H54 (cell line): ENCODE results near the gene EOLA2.
"Not testable (repeated sequence)": the region's sequence is repeated elsewhere in the genome, so short reads cannot be mapped to it uniquely, and the experiment has no call there.

Experiments
- DNase-seq: peaks from one replicate; pipeline ENCODE4 v3.0.0; 2011; ENCODE audit warnings: low spot score, mixed read lengths; ENCODE audit not compliant: insufficient read length
- FAIRE-seq: peaks from 3 replicates; lab custom pipeline; 2011; peaks lifted over from hg19 to GRCh38; lab: Jason Lieb, UNC
- POLR2A ChIP-seq: IDR thresholded peaks from 2 replicates; pipeline ENCODE4 v1.6.1; 2011; ENCODE audit warnings: low read depth, mild to moderate bottlenecking, low read length

EOLA2 gene

DNA sequence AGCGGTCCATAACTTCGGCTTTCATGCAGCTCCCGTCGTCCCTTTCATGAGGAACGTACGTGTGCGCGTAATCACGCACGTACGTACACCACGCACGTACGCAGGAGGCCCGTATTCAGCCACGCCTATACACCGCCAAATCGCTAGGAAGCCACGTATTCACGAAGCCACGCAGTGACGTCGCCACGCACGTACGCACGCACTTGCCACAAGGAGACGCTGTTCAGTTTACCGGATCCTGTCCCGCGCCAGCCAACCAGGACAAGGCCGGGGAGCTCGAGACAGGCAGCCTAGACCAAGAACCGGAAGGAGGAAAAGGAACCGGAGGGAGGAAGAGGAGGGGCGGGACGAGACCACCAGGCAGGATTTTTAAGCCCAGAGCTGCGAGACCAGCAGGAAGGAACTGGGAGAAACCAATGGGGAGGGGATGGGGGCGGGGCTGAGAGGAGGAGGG, at the start of gene EOLA2:
TSS of gene EOLA2 (minus strand) at position 65 of the 454 bp plus-strand sequence. CDS start 4,617 bp downstream, outside the sequence.
- FAIRE-seq (peak; percentile 70), DNase-seq (peak; percentile 38)
- TF ChIP-seq POLR2A: peak; percentile 59

DNA sequence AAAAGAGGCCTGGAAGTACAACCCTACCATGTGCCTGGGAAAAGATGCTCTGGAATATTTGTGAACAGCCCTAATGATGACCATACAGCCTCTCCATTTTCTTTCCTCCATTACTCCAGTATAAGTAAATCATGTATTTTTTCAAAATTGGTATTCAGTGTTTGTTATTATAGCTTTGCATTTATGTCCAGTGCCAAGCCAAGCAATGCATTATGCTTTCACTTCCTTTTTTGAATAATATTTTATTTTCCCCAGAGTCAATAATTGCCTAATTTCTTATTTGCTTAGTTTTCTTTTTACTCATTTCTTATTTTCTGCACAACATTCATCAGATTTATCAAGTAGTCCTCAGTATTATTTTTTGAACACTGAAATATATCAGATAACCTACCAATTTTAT, 49.3 kb upstream of the EOLA2 start:
- FAIRE-seq (no peak), DNase-seq (no peak)
- TF ChIP-seq POLR2A: no peak

DNA sequence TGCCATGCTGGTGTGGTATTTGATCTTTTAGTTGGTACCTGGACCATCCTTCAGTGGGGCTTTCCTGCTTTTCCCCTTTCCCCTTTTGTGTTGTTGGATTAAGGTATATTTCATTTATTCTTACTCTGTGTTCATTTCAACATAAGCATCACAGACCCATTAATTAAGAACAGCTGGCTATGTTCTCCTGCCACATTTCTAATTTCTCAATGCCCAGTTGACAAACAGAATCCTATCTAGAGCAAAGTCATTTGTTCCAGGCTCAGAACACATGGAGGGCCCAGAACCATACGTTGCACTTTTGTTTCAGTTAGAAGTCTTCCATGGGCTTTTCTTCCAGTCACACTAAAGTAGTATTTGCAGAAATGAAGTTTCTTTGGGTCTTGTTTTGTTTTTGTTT, 46.1 kb upstream of the EOLA2 start:
- FAIRE-seq: no peak
- DNase-seq: no peak
- no peak for TF ChIP-seq POLR2A

DNA sequence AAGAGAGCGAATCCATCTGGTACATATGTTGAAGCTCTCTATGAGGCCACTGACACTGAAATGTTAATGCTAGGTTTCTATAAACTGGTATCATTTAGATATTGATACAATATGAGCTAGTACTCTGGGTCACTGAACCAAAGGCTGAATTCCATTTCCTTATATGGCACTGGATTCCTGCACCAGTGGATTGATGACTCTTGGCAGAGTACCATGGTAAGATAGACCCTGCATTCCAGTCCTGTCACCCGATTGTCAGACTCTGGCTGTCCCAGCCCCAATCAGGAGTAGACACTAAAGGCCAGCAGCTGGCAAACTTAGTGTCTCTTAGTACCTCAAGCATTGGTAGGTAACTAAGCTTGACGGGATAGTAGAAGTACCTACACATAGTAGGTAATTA, 44.0 kb upstream of the EOLA2 start:
- FAIRE-seq (no peak), DNase-seq (no peak)
- no peak for TF ChIP-seq POLR2A

DNA sequence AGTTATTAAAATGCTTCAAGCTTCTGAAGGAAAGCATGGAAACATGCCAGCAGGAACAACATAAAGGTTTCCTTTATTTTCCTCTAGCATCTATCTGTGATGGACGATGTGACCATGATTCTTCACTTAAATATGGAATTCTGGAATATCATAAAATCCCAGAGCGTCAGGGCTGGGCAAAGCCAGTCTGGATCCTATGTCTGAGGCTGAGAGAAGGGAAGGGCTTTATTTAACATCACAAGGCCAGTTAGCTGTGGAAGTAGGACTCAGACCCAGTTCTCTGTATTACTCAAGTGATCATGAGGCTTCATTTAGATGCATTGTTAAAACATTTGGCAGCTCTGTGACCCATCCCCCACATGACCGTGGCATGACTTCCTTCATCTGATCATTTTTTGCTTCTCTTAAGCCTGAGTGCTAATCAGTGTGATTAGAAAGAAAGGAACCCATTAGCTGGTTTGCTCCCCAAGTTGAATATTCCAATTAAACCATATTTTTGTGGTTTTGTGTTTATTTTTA, 40.9 kb upstream of the EOLA2 start:
- DNase-seq: no peak
- TF ChIP-seq POLR2A: no peak
- no peak for FAIRE-seq

DNA sequence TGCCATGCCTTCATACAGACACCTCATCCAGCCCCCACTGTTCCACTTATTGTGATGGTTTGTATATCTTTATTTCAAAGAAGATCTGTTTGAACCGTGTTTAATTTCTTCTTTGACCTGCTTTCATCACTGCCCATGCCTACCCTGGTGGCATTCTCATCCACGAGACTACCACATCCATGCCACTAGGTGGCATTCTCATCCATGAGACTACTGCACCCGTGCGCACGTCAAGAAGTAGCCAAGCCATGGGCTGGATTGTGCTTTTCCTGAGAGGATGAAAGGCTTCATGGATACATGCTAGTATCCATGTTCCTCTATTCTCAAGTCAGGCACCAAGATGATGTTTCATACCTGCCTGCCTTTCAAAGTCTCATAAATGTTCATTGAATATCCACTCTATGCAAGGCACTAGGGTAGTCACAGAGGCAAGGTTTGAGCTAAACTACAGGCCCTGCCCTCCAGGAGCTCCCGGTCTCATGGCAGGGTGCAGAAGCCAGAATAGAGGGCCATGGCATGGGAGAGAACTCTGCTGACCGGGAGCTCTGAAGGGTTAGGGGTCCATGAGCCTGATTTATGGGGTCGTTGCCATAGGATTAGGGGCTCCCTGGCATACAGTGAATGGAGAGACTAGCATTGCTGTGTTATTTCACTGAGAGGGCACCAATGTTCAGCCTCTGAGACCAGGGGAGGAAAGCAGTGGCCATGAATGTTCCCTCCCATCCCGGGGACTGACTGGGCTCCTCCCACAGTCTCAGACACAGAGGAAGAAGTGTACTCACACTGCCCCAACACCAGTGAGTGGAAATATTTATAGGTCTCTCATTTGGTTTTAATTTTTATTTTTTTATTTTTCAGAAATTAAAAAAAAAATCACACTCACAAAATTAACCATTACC, 24.8 kb upstream of the EOLA2 start:
- FAIRE-seq: peak; percentile 96

DNA sequence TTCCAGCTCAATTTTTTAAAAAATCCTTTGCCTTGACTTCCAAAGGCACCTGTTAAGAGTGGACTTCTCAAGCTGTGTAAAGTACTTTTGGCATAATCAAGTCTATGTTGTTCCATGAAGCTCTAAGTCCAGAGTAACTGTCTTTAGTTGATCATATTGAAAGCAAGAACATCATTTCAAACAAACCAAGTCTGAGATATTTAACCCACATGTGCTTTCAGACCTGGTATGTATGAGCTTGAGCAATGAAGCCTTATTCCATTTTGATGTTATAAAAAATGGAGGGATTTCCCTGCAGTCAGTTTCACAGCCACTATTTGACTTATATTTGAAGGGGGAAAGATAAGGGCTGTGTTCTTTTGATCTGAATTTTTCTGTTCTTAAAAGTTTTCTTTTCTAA, 23.7 kb upstream of the EOLA2 start:
- DNase-seq (no peak), FAIRE-seq (no peak)
- no peak for TF ChIP-seq POLR2A

More for the DNA sequence above, 24.8 kb upstream of the EOLA2 start:
- peak; percentile 10 for DNase-seq
- TF ChIP-seq POLR2A: no peak

DNA sequence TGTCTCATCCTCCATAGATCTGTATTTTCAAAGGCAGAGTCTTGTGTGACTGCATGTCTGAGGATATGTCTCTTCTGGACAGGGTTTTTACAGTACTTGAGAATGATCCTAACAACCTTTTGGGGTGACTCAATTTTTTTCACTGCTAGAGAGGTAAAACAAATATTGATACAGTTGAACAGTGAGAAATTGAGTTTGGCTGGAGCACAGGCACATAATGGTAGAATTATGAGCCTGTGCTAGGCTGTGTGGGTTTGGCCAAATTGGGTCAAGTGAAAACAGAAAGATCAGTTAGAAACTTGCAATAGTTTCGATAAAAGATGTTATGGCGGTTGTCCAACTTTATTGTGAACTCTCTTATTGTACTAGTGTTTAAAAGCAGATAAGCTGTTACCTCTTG, 23.3 kb upstream of the EOLA2 start:
- no peak for FAIRE-seq
- no peak for DNase-seq

DNA sequence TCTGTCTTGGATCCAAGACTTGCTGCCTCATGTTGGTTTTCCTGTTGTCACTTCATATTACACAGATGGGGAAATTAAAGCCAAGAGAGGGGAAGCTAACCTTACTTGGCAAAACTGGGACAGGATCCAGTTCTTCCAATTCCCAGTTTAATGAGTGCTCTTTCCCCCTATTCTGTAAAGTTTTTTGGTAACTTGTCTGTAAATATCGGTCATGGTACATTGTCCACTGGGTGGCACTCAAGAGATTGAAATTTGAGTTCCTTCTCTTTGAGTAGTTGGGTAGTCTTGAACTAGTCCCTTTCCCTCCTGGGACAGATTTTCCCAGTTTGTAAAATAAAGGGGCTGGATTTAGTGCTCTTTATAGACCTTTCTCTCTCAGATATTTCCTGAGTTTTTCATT, 12.4 kb upstream of the EOLA2 start:
- peak; percentile 11 for DNase-seq
- no peak for TF ChIP-seq POLR2A
- FAIRE-seq: peak; percentile 27

More for the DNA sequence above, 23.3 kb upstream of the EOLA2 start:
- TF ChIP-seq POLR2A: no peak

DNA sequence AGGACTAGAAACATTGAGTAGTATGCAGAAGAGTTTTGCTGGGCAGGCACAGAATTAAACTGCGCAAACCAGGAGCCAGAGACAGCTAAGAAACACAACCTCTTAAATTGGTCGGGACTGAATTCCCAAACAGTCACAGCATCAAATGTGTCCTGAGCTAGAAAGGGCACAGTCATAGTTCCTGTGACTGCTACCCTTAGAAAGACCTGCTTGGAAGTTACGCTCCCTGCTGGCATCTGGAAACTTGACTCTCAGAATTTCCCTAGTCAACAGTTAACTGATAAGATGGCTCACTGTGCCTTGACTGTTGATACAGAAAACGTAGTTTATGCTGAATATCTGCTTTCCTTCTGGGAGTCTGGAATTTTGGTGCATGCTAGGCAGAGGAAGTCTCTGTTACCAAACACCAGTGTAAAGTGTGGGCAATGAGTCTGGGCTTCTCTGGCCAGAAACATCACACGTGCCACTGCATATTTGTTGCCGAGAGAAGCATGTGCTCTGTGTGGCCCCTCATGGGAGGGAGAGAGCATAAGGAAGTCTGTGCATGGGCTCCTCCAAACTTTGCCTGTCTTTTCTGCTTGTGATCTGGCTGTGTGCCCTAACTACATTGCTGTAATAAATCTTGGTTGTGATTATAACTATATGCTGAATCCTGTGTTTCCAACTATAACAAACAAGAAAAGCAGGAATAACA, 11.6 kb upstream of the EOLA2 start:
- TF ChIP-seq POLR2A: no peak
- FAIRE-seq (no peak), DNase-seq (no peak)

DNA sequence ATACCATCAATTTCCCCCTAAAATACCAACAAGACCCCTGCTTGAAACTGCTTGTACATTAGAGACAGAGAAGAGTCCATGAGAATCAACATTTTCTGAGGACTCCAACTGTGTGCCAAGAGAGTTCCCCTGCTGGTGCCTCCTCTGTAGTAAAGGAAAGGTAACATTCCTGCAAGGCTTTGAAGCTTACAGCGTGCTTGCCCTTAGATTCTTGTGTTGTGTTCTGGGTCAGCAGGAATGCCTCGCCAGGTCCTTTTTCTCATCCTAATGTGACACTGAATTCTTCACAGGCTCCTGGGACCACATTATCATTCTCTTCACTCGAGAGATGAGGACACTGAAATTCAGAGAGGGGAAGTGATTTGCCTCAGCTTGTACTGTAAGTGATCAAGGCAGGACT, 9.7 kb upstream of the EOLA2 start:
- no peak for FAIRE-seq
- no peak for TF ChIP-seq POLR2A

DNA sequence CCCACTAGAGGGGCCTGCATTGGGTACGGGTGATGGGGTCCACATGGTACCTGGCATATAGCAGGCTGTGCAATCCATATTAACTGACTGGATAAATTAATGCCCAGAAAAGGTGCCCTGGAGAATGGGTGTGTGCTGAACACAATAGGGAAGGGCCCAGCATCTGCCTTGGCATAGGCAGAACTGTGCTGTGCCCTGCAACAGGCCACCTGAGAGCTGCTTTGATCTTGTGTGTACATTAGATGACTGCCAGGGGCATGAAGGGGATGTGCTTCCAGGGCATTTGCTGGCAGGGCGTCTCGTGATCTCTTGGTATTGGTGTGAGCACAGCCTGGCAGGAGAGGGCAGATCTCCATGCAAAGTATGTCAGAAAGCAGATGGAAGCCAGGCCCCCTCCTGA, 8.6 kb upstream of the EOLA2 start:
- not testable (repeated sequence) for DNase-seq, FAIRE-seq

More for the DNA sequence above, 9.7 kb upstream of the EOLA2 start:
- DNase-seq: no peak

DNA sequence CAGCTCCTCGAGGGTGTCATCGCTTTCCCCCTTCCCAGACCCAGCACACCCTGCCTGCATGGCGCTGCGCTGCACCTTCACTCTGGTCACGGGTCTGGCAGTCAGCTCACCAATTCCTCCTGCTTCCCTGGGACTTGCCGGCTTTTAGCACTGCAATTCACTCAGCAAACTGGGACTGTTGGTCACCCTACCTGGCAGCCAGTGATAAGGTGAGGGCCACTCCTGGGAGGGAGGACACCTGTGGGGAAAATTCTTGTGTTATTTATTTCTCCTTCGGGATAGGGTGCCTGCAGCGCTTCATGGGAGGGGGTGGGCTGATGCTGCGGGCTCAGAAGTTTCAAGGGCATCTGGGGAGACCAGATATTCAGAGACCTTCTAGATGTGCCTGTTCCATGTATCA, 7.5 kb upstream of the EOLA2 start:
- FAIRE-seq: not testable (repeated sequence)

DNA sequence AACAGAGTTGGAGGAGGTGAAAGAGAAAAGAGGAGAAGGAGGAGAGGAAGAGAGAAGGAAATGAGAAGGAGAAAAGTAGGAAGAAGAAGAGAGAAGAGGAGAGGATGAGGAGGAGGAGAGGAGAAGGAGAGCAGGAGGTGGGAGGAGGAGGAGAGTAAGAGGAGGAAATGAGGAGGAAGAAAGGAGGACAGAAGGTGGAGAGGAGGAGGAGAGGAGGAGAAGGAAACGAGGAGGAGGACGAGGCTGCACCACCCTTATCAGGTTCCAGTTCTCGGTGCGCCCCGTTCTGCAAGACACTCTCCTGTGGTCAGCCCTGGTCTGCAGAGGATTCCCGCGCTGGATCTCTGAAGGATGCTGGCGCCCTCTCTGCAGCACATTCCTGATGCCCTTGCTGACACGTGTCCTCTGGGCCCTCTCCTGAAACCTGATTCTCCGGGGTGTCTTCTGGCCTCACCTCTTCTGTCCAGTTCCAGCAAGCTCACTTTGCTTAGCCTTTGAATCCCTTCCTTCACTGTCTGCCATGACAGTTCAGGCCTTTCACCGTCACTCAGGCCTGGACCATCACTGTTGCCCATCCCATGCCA, 6.9 kb upstream of the EOLA2 start:
- not testable (repeated sequence) for DNase-seq, FAIRE-seq

More for the DNA sequence above, 7.5 kb upstream of the EOLA2 start:
- not testable (repeated sequence) for DNase-seq

DNA sequence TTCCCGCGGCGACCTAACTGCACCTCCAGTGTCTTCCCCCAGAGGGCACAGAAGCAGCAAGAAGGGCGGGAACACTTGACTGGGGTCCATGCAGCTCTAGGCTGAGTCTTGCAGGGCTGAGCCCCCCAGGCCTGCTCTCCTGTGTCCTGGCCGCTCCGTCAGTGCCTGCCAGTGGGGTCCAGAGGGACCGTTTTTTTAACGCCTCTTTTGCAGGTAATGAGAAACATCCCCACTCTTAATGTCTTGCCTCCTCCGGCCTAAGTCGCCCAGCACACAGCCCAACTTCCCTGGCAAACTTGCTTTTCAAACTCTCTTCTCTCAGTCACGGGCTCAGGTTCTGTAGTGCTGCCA, 2.4 kb upstream of the EOLA2 start:
- DNase-seq, FAIRE-seq: not testable (repeated sequence)
